ENCODE measurements around the gene PNPLA7.
"Not testable (repeated sequence)": the region's sequence is repeated elsewhere in the genome, so short reads cannot be mapped to it uniquely, and the experiment has no call there.

The PNPLA7 gene

GRCh38 chr9:137536594-137537131, 13.5 kb downstream of the PNPLA7 start:
- not testable (repeated sequence) for DNase-seq

- DNase-seq = no peak
Observed at GRCh38 chr9:137535120-137535428, 15.1 kb downstream of the PNPLA7 start.

- DNase-seq = no peak
Observed at GRCh38 chr9:137534256-137535119, 15.7 kb downstream of the PNPLA7 start.

- not testable (repeated sequence) for DNase-seq
Observed at GRCh38 chr9:137532891-137533468, 17.2 kb downstream of the PNPLA7 start.

GRCh38 chr9:137531099-137531765, 19.0 kb downstream of the PNPLA7 start:
- no peak for DNase-seq

GRCh38 chr9:137530331-137530730, 19.9 kb downstream of the PNPLA7 start:
- no peak for DNase-seq

GRCh38 chr9:137524981-137525317, 25.3 kb downstream of the PNPLA7 start:
- DNase-seq = no peak

- DNase-seq = no peak
Observed at GRCh38 chr9:137524161-137524980, 25.8 kb downstream of the PNPLA7 start.

- DNase-seq = no peak
Observed at GRCh38 chr9:137522746-137523455, 27.3 kb downstream of the PNPLA7 start.

- DNase-seq = no peak
Observed at GRCh38 chr9:137521405-137521985, 28.7 kb downstream of the PNPLA7 start.

- no peak for DNase-seq
Observed at GRCh38 chr9:137520614-137521404, 29.4 kb downstream of the PNPLA7 start.

GRCh38 chr9:137519553-137519952, 30.6 kb downstream of the PNPLA7 start:
- DNase-seq = no peak

GRCh38 chr9:137518661-137519459, 31.3 kb downstream of the PNPLA7 start:
- DNase-seq = not testable (repeated sequence)

GRCh38 chr9:137516144-137516917, 33.9 kb downstream of the PNPLA7 start:
- DNase-seq = no peak

GRCh38 chr9:137515338-137515724, 34.9 kb downstream of the PNPLA7 start:
- DNase-seq = no peak

- DNase-seq = no peak
Observed at GRCh38 chr9:137514691-137515337, 35.4 kb downstream of the PNPLA7 start.

GRCh38 chr9:137513801-137514570, 36.2 kb downstream of the PNPLA7 start:
- not testable (repeated sequence) for DNase-seq

GRCh38 chr9:137513136-137513535, 37.1 kb downstream of the PNPLA7 start:
- DNase-seq = not testable (repeated sequence)
